ENCODE results near the gene LGR5.

DNA sequence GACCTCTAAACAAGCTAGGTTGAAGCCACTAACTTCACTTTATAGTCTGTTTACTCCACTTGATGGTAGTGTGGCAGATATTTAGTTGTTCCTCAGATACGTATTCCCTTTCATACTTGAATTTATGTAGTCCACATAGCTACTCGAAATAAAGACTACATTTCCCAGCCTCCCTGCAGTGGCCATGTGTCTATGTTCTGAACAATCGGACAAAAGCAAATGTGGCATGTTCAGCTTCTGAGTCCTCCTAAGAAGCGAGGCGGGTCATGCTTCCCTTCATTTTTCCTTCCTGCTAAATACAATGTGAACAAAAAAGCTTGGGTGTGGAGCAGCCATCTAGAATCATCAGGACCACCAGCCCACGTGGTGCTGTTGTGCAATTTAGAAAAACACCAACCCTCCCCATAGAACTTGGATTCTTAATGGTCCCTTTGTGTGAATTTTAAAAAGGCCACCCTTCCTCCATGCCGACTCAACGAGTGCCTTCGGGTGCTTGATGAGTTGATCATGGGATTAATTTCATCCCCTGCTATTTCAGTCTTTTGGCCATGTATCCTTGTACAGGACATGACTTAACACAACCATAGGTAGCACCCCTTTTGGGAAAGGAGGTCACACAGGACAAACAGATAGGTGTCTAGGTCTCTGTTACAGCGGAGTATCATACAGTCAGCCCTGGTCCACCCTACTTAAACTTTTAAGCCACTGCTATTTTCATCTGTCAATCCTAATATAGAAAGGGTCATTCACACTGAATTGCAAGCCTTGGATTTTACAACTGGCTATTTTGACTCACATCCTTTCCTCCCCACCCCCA is 163.4 kb downstream of the LGR5 start:
- no peak for TF ChIP-seq POLR2A (IDR thresholded peaks at IDR 0.05)
- TF ChIP-seq, protein P1, sequence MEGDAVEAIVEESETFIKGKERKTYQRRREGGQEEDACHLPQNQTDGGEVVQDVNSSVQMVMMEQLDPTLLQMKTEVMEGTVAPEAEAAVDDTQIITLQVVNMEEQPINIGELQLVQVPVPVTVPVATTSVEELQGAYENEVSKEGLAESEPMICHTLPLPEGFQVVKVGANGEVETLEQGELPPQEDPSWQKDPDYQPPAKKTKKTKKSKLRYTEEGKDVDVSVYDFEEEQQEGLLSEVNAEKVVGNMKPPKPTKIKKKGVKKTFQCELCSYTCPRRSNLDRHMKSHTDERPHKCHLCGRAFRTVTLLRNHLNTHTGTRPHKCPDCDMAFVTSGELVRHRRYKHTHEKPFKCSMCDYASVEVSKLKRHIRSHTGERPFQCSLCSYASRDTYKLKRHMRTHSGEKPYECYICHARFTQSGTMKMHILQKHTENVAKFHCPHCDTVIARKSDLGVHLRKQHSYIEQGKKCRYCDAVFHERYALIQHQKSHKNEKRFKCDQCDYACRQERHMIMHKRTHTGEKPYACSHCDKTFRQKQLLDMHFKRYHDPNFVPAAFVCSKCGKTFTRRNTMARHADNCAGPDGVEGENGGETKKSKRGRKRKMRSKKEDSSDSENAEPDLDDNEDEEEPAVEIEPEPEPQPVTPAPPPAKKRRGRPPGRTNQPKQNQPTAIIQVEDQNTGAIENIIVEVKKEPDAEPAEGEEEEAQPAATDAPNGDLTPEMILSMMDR (IDR thresholded peaks at IDR 0.05 in 4 of 5, conservative IDR thresholded peaks at IDR 0.05 in 1 of 5), result no peak
